H1 (cell line): ENCODE measurements around the gene ZNF652. TPM values are rescaled to one million over a fixed set of nuclear protein-coding genes. Genes with fewer than 3 reads are reported as not detected.

ENCODE experiments used
- MAX ChIP-seq: IDR thresholded peaks from 2 replicates; pipeline ENCODE4 v1.6.1; 2012; ENCODE audit warnings: inconsistent platforms
- POLR2A ChIP-seq, 2 experiments: IDR thresholded peaks; 1 replicate in 1 of 2; 2 replicates in 1 of 2; pipeline ENCODE4 v1.6.1; 2011; ENCODE audit warnings: low read depth in 2 of 2, low read length in 2 of 2, mild to moderate bottlenecking in 2 of 2; ENCODE audit errors: control extremely low read depth in 1 of 2
- TCF12 ChIP-seq: IDR thresholded peaks from 2 replicates; pipeline ENCODE4 v1.6.1; 2011; ENCODE audit warnings: low read depth, mild to moderate bottlenecking, low read length
- YY1 ChIP-seq: IDR thresholded peaks from 2 replicates; pipeline ENCODE4 v1.6.1; 2011; ENCODE audit warnings: low read depth, mild to moderate bottlenecking, low read length
- polyA plus RNA-seq, 7 experiments: library from polyadenylated mRNA; depleted of rRNA in 3 of 7; stranded (reverse) in 5 of 7; unstranded in 2 of 7; fragments of >200 nt in 5 of 7; fragments of 200-250 nt in 2 of 7; gene quantifications; 1 replicate in 5 of 7; 2 replicates in 1 of 7; 4 replicates in 1 of 7; pipeline versions ENCODE4 v1.2.1 to v1.2.3, GENCODE V29; 2011 to 2013; ENCODE audit warnings: missing spikeins in 2 of 7, mixed read lengths in 2 of 7
- total RNA-seq: library from RNA; stranded (reverse); fragmentation: NEBNext Ultra II Directional; extraction: Animal tissue kit (Norgen Biotek cat#: 25700); gene quantifications from 2 replicates; pipeline ENCODE4 v1.2.1, GENCODE V29; 2021
- TF ChIP-seq, protein P1 (sequence below): IDR thresholded peaks from 2 replicates; pipeline ENCODE4 v1.6.1; 2011; ENCODE audit warnings: low read length, improper control_type of control experiment

Gene ZNF652
- total and polyA plus RNA-seq, 2 of the 8 experiments (the other 6 are each of a cell fraction or from before 2014, with no cell fraction given), result 13.5 to 39.6 TPM

- TF ChIP-seq TCF12 (no peak), POLR2A (IDR thresholded peaks at IDR 0.05; ENCODE audit: control extremely low read depth in 1 of 2, low read depth in 2 of 2, low read length in 2 of 2) (no peak), MAX (no peak), YY1 (no peak)
- TF ChIP-seq, protein P1, sequence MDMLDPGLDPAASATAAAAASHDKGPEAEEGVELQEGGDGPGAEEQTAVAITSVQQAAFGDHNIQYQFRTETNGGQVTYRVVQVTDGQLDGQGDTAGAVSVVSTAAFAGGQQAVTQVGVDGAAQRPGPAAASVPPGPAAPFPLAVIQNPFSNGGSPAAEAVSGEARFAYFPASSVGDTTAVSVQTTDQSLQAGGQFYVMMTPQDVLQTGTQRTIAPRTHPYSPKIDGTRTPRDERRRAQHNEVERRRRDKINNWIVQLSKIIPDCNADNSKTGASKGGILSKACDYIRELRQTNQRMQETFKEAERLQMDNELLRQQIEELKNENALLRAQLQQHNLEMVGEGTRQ, result no peak
Observed at GRCh38 chr17:49407086-49407485, 45.0 kb upstream of the ZNF652 start (continued).
